Inflammatory macrophage treated with lipopolysaccharide for 4 hours (primary cell): Measurements from ENCODE around the gene PLXNB2.

Source experiments
- DNase-seq: peaks from one replicate; pipeline ENCODE4 v3.0.0-alpha.2; 2020

PLXNB2 gene

GRCh38 chr22:50296658-50297490 lies 10.6 kb downstream of the PLXNB2 start:
- no peak for DNase-seq

DNA sequence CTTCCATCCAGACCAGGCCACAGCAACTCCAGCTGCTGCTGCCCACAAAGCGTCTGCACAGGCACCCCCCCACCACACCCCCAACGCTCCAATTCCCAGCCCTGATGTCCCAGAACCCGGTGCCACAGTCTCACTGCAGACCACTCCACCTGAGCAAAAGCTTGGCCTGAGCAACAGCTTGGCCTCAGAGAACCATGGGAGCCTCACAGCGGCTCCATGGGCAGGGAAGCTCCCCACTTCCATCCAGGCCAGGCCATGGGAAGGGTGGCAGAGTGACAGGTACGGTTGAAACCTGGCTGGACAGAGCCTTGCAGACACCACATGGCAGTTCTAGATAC lies 13.2 kb downstream of the PLXNB2 start:
- DNase-seq: no peak

GRCh38 chr22:50293441-50294318 lies 13.8 kb downstream of the PLXNB2 start:
- DNase-seq: no peak

DNA sequence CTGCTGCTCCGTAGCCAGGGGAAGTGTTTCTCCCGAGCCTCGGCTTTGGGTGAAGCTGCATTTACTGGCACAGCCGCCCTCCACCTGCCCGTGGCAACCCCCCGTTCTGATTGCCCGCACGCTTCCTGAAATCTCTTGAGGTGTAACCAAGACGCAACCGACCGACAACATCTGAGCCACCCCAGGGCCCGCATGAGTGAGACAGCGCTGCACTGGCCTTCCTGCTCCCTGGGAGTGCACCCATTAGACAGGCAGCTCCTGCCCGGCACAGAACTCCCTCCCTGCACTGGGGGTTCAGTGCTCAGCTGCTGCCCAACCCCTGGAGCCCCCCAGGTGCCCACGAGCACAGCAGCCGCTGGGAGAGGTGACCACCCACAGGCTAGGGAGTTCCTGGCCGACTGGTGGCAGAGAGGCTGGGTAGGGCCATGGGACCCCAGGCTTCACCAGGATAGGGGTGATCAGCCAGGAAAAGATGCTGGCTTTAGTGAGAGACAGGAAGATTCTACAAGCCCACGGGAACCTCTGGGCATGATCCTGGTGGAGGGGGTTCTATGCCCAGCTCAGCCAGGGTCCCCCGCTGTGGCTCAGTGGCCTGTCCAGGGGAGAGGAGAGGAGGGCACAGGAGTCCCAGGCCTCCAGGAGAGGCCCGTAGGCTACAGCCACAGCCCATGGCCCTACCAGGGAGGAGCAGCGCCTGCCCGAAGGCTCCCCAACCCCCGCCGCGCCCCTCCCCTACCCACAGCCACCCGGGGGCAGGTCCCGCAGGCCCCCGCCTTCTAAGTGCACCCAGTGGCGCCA lies 14.6 kb downstream of the PLXNB2 start:
- DNase-seq: no peak

DNA sequence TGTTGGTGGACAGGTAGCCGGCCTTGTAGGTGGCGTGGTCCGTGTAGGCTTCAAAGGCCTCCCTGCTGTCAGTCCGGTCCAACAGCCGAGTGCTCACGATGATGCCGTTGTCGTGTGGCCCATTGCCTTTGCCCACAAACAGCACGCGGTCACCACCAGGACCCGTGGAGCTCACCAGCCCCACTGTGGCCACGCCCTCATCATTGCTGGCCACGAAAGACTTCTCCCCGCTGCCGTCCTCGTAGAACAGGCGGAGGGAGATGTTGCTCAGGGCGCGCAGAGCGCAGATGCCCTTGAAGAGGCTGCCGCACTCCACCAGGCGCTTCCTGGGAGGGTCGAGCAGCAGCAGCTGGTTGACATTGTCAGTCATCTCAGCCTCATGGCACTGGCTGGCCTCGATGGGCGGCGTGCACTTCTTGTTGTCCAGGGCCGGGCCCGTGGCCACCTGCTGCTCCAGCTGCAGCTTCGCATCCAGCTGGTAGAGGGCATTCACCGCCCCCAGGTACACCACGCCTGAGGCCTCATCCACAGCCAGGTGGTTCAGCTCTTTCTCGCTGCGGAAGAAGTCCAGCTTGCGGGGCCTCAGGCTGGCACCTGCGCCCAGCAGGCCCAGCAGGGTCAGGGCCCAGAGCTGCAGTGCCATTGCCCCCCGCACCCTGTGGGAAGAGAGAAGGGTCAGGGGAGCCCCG lies 17.4 kb downstream of the PLXNB2 start:
- DNase-seq: no peak

DNA sequence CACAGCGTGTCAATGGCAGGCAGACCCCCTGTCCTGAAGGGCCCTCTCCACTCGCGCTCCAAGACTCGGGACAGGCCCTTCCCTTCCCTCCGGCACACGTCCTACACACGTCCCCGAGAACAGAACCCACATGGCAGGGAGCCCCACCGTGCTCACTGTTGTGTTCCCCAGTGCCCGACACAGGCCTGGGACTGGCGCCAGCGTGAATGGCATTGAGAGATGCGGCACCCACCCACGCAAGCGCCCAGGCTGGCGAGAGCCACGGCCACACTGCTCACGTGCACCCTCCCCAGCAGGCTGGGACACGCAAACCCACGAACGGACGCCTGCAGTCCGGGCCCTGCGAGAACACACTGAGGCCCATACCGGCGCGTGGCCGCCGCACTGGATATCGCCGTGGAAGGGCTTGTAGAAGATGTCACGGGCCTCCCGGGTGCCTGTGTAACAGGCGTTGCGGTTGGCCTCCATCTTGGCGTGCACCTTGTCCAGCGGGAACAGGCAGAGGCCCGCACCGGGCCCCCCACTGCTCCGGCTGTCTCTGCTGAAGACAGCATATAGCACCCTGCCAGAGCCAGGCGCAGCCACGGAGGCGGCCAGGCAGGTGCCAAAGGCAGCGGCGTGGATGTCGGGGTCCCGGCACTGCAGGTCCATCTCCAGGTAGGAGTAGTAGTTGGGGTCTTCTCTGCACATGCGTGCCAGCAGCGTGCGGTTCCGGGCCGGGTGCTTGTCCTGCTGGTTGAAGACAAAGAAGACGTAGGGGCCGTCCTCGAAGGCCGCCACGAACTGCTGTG lies 18.1 kb downstream of the PLXNB2 start:
- DNase-seq: no peak

GRCh38 chr22:50287731-50288130 lies 19.7 kb downstream of the PLXNB2 start:
- no peak for DNase-seq

GRCh38 chr22:50286701-50287318 lies 20.6 kb downstream of the PLXNB2 start:
- DNase-seq: no peak

DNA sequence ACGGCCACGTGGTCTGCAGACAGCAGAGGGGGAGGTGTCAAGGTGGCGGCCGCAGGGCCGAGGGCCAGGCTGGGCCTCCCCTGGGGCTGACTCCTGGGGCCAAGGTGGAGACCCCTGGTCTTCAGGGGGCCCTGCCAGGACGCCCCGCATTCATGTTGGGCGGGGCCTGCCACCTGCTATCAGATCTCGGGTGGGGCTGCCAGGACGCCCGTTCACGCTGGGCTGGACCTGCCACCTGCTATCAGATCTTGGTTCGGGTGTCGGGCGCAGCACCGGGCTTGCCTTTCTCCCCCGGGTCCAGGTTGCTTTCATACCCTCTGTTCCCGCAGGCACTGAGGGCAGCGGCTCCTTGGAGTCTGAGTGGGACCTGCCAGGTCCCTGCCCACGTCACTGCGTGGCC lies 21.2 kb downstream of the PLXNB2 start:
- no peak for DNase-seq

- DNase-seq: no peak
These were observed 21.7 kb downstream of the PLXNB2 start for GRCh38 chr22:50285568-50286229.

DNA sequence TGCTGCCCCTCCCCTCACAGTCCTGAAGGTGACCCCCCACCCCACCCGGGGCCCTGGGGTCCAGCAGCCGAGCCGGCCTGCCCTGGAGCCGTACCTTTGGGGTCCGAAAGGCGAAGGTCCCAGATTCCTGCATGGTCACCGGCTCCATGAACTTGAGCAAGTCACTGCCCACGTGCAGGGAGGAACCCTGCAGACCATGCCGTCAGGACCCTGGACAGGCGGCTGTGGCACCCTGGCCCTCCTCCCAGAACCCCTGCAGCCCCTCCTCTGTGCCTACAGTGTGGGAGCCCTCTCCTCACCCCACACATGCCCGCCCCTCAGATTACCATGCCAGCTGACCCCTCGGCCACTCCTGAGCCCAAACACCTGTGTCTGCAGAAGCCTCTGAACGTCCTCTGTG lies 23.0 kb downstream of the PLXNB2 start:
- DNase-seq: no peak

DNA sequence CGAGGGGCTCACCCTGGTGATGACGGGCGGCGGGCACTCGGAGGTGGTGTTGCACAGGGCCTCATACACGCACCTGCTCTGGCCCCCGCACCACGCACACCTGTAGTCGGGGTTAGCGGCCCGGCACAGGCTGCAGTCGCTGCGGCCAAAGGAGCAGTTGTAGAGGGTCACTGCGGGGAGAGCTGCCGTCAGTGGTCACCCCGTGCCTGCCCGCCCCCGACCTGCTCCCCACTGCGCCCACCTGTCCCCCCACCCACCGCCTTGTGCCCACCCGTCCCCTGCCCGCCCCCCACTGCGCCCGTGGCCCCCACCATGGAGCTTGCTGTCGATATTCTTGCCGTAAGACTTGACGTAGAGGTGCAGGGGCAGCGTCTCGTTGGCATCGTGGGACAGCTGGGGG lies 23.6 kb downstream of the PLXNB2 start:
- DNase-seq: no peak

- no peak for DNase-seq
These were observed 24.9 kb downstream of the PLXNB2 start for GRCh38 chr22:50282361-50283155.

- DNase-seq: no peak
These were observed 25.5 kb downstream of the PLXNB2 start for GRCh38 chr22:50281957-50282356.

GRCh38 chr22:50281384-50281760 lies 26.1 kb downstream of the PLXNB2 start:
- DNase-seq: no peak

DNA sequence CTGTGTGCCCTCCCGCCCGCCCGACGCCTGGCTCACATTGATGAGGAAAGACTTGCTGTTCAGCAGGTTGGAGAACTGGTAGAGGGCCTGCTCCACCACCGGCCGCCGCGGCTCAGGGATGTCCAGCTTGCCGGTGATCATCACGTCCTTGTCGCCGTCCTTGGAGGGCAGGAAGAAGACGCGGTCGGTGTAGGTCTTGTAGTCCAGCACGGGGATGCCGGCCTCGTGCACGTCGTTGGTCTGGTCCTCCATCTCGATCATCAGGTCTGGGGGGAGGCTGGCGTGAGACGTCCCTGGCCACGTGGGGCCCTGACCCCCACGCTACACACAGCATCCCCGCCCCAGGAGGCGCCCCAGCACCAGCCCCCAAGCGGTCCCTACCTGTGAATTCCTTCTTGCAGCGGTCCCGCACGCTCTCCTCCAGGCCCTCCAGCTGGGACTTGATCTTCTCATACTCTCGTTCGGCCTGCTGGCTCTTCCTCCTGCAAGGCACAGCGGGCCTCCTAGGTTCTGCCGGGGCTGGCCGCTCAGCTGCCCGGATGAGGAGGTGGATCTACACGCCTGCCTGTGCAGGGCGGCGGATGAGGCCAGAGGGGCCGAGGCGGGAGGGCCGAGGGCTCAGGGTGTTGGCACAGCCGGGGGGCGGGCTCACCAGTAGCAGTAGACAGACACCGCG lies 26.6 kb downstream of the PLXNB2 start:
- DNase-seq: no peak

GRCh38 chr22:50280022-50280707 lies 27.3 kb downstream of the PLXNB2 start:
- no peak for DNase-seq

GRCh38 chr22:50278956-50279619 lies 28.4 kb downstream of the PLXNB2 start:
- DNase-seq: no peak
